HG02610 (cell line): ENCODE data around the gene CTCF.

Experiments used
- ATAC-seq: cut with Tn5 transposase; IDR thresholded peaks from one replicate; pipeline ENCODE4 v1.9.1; 2021; ENCODE audit warnings: mild to moderate bottlenecking, moderate library complexity; ENCODE audit not compliant: unreplicated experiment

The CTCF gene

DNA sequence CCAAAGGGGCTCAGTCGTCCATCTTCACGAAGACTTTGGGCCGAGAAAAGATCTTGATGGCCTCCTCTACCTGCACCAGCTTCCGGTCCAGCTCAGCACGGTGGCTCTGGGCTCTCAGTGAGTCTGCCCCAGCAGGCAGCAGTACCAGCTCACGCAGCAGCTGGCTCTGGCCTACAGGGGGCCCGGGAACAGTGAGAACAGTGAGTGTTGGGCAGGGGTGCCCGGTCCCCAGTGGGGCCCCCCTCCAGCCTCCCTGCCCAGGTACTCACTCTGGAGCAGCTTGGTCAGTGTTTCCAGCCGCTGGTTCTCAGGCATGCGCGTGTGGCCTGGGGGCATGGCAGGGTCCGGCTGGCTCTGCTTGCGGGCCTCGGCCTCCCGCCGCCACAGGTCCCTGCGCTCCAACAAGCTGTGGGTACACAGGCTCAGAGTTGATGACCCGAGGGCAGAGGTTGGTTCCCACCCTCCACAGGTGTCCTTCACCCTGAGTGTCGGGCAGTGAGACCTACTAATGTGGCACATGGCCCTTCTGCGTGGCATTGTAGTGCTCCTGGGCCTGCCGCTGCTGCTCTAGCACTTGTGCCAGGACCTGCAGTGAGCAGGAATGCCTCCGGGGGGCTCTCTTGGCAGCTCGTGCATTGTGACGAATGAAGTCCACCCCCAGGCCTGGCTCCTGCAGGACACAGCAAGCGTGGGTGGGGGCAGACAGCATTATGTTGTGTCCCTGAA is 101.0 kb downstream of the CTCF start:
- no peak for ATAC-seq

DNA sequence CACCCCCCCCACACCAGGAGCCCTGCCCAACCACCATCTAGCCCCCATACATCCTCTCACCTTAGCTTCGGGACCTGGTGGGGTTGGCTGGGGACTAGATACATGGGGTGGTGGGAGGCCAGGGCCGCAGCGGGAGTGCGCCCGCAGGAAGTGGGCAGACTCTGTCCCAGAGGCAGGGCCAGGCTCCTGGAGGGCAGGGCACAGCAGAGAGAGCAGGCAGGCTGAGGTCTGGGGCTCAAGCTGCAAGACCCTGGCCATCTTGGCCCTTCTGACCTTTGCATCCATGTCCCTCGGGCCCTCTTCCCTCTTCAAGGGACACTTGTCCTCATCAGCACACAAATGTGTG is 101.5 kb downstream of the CTCF start:
- no peak for ATAC-seq

DNA sequence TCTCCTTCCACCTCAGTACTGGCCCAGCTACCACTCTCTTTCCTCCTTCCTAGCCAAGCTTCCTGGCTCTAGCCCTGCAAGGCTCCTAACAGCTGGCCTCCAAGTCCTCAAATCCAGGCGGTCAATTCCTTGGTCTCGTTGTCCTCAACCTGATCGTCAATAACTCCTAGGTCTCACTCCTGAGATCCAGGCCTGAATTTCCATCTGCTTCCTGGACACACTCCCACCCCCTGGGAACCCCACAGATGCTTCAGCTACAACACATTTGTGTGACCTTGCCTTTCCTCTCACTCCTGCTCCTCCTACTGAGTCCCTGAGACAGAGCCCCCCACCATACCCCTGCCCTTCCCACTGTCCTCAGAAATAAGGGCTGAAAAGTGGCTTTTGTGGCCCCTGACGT is 101.9 kb downstream of the CTCF start:
- no peak for ATAC-seq

DNA sequence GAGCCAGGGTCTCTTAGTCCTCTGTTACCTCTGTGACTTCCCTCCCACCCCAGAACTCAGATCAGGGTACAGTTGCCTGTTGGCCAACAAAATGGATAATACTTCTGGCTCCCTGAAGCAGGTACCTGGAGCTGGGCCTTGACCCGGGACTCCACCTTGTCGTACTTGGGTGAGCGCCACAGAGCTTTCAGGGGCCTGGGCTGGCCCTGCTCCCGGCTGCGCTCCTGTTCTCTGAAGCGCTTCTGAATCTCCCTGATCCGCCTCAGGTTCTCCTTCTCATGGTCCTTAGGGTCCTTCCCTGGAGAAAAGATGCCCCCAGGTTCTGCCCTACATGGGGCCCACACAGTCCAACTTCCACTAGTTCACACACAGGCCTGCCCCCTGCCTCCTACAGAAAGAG is 102.5 kb downstream of the CTCF start:
- ATAC-seq: no peak

DNA sequence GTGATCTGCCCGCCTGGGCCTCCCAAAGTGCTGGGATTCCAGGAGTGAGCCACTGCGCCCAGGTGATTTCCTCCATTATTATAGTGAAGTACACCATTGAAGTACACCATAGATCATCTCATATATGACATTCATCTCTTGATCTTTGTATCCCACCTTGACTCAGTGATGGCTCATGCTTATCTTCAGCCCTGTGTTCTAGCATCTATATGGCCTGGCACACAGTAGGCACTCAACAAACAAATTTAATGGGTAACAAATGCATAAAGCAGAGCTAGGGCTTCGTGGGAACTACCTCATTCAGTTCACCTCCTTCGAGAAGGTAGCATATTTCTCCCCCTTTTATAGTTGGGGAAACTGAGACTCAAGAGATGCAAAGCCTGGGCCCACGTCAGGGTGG is 103.3 kb downstream of the CTCF start:
- no peak for ATAC-seq

DNA sequence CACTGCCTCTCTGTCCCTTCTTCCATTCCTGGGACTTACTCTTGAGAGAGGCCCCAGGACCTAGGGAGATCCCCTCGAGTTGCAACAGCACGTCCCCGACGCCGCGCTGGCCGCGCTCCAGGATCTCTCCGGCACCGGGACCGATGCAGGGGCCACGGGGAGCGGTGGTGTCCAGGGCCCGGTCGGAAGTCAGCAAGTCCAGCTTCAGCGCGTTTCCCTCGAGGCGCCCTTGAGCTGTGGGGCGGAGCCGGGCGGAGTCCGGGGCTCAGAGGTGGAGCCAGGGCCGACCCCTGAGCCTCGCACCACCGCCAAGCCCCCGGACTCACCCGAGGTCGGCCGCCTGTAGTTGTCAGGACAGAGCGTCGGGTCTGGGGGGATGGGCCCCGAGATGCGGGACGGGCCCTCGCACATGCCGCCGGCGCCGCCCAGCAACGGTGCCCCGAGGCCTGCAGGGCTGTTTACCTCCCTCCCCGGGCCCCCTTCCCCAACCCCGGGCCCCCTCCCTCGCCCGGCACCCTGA is 103.8 kb downstream of the CTCF start:
- ATAC-seq: peak; percentile 12

DNA sequence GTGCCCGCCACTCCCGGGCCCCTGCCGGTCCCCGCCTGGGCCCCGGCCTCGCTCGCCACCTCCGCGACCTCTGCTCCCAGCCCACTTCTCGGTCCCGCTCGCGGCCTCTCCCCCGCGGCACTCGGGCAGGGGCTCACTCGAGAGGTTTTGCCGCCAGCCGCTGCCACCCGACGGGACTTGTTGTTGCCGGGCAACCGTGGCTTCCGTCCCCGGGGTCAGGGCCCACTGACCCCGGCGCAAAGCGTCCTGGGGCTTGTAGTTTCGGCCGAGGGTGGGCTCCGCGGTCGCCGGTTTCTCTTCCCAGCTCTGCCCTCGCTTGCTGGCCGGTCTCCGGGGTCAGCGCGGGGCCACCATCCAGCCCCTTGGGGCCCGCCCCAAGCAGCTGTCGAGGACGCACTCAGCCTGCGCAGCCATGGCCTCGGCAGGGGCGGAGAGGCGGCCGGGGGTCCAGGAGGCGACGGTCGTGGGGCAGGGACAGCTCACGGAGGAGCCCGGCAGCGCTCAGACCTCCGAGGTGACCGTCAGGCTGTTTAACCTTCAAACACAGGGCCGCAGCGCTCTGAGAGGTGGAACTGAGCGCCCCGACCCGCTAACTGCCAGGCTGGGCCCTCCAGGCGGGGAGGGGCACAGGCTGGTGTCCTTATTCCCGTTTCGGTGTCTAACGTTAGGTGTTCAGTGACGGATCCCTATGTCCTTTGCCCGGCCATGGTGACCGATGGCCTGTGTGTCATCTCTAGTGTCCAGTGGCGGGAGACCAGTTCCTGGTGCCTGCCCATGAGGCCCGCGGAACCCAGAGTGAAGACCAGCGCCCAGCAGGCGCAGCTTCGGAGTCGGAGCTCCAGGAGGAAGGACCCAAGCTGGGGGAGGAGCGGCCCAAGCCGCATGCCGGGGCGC is 104.5 kb downstream of the CTCF start, which contains the start of the genes C16orf86 and ENKD1:
C16orf86 (plus strand) TSS at position 256 of the 894 bp plus-strand sequence; CDS start at position 413, 157 bp downstream.
ENKD1 (minus strand) TSS at position 192 of the 894 bp plus-strand sequence. CDS start 308 bp downstream, outside the sequence.
- ATAC-seq: peak; percentile 60

DNA sequence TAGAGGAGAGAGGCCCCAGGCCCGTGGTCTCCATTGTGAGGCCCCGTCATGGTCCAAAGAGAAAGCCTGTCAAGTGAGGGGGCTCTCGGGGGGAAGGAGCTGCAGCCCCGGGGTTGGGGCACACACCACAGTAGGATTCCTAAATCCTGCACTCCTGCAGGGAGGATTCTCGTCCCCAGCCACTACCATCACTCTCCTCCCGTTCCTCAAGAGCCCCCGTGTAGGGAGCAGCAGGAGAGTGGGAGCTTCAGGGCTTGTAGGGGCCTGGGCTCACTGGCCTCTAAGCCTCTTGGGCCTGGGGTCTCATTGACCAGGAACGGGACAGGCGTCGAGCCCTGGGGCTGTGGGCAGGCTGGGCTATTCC is 105.1 kb downstream of the CTCF start:
- ATAC-seq: no peak

DNA sequence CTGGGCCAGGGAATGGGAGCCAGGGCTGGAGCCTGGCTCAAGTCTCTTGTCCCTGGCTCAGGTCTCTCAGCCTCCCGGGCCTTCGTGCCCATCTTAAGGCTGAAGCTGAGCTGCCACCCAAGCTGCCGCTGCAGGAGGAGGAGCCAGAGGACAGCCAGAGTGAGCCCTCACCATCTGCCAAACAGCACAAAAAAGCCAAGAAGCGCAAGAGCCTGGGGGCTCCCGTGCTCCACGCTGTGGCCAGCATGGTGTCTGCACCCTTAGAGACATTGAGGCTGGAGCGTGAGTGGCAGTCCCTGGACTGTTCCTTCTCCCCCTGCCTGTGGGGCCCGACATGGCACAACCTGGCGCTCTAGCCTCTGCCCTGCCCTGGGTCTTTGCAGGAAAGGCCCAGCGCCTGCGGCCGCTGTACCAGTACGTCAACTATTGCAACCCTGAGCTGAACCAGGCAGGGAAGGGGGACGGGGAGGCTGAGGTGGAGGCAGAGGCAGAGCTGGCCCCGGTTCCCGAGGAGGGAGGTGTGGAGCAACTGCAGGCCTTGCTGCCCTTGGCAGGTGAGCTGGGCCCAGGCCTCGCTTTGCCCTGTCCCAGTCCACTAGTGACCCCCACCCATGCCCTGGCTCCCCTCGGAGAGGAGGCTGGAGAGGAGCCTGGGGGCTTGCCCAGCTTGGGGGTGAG is 105.6 kb downstream of the CTCF start:
- ATAC-seq: peak; percentile 65

DNA sequence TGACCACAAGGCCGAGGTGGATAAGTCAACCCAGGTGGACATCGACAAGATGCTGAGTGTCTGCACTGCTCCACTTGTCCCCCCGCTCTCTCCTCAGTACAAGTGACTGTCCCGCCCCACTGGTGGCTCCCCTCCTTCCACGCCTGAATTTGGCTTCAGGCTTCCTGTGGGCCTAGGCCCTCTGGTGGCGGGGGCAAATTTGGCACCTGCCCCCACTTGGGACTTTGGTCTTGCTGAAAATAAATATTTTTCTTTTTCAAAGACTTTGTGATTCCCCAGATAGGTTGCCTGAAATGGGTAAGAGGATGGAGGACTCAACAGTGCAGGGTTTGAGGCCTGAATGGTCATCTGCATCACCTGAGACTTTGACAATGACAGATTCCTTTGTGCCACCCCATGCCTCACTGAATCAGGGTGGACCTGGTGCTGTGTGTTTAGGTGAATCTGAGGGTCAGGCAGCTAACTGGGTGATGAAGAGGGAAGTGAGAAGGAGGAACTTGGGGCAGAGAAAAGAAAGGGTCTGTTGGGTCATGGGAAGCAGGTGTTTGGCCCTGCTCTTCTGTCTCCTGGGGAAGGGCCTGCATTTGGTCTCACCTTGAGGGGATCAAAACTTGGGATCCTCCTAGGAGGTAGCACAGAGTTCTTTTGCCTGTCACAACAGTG is 106.3 kb downstream of the CTCF start:
- no peak for ATAC-seq

DNA sequence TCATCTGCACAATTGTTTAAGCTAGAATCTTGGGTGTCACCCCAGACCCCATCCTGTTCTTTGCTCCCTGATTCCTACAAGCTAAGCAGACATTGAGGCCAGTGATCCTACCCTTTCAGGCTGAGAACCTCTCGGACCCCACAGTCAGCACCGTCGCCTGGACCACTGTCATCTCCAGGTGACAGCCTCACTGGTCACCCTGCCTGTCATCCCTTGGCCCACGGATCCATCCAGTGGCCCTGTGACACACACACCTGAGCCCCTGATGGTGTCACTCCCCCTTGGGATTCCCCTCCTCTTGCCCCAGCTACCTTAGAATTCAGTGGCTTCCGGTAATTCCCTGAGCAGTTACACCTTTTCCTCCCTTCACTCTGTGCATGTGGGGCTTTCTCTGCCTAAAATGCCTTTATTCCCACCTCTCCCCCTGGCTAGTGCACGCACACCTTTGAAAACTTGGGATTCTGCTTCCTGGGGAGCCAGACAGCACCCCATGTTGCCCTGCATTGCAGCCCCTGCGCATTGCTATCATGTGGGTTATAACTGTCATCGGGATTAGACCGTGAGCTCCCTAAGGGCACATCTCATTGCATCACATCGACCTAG is 107.3 kb downstream of the CTCF start:
- no peak for ATAC-seq

DNA sequence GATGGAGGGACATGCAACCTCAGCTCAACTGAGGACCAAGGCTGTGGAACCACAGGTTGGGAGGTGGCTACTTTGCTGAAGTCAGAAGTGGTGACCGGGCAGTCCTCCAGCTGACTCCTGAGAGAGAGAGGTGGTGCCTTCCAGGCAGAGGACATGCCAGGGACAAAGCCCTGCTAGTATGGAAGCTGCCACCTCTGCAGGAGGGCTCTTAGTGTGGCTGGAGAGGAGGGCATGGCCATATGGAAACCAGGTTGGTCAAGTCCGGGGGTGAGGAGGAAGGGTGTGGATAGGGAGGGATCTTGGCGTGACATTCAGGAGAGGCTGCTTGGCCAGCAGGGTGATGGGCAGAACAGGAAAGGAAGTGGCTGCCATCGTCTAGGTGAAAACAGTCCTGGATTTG is 110.0 kb downstream of the CTCF start:
- ATAC-seq: no peak

DNA sequence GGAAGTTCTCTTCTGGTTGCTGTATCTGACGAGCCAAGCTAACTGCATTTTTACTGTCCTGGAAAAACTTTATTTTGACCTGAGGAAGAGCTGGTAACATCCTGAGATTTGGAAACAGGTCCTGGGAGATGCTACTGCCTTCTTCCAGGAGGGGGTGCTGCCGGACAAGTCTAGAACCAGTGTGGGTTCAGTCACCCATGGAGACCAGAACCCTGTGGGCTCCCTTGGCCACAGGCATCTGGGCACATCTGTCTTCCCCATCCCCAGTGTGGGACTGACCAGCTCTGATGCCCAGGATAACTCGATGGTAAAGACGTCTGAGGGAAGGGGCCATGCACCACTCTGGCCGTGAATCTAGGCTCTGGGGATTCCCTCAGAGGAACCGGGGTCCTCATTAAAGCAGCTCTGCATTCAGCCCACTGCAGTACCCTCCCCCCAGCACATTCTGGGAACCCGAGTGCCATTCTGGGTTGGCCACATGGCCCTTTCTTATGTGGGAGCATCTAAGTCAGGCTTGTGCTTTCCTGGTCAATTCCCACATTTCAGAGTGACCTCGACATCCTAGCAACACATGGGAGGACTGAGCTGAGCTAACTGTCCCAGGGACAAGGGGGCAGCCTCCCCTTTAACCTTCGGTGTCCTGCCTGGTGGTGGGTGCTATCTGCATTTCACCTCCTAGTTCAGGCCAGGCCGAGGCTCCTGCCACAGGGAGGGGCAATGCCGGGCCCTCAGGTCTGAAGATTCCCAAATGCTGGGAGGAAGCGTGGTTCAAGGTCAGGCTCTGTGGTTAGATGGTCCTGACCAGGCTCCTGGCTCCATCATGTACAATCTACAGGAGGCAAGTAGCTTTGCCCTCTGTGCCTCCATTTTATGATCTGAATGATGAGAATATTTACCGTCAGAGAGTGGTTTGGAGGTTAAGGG is 110.7 kb downstream of the CTCF start:
- no peak for ATAC-seq

DNA sequence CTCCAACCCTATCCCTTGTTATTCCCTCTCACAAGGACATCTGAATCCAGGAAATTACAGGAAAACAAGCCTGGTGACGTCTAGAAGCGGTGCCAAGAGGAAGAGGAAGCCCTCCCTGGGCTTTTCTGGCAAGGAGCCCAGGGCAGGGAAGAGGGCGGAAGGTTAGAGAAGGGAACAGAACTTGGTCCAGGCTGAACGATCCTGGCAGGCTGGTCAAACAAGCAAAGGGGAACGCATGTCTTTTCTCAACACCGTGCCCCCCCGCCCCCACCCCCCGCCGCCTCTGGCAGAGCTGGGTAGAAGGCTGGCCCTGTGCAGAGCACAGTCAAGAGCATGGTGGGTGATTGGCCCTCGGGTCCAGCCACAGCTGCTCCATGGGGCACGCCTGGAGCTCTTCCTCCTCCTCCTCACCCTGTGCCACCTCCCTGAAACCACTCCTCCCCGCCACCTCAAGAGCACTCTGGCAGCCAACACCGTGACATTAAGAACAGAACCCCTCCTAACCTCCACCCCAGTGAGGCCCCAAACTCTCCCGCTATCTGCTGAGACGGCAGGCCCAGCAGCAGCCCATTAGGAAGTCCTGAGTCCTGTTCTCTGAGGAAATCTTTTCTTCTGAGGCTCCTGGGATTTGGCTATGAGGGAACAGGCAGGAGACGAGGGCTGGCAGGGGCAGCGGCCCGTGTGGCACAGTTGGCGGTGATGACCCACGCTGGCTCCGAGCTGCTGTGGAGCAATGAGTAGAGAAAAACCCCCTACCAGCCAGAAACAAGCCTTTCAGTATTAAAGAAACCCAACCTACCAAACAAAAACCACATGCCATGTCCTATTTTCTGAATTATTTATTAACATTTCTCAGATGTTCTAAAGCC is 111.6 kb downstream of the CTCF start:
- no peak for ATAC-seq

DNA sequence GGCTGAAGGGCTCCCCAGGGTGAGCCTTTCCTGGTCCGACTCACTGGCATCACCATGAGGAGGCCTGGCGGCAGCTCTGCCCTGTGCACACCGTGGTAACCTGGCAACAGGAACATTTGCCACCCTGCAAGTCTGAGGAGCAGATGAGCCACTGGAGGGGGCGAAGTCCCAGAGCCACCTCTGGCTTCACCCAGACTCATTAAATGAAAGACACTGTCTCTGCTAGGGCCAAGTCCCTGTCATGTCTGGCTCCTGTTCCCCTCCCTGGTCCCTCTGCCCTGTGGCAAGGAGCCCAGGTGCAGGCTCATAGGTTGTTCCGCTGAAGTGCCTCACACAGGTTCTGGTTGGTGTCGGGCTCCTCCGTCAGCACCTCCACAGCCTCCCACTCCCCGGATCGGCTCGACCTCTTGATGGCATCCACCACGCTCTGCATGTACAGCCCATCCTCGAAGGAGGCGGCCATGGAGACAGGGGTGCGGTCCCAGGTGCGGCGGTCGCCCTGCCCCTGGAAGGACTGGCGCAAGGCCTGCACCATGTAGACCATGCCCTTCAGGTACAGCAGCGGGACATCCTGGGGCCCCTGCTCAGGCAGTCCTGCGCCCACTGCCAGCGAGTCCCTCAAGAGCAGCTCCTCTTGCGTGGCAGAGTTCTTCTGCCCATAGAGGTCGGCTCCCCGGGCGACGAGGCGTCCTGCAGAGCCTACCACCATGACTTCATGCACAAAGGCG is 112.7 kb downstream of the CTCF start:
- no peak for ATAC-seq

DNA sequence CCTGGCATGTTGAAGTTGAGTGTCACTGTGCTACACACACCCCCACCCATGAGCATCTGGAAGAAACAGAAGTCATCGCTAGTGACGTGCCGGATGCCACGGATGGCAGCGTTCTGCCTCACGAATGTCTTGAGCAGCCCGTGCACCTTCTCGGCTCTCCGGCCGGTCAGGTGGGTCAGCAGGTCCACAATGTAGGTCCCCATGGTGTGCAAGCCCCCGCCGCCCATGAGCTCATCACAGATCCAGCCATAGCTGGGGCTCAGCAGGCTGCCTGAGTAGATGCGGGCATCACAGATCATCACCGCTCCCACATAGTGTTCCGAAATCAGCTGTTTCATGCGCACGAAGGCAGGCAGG is 113.2 kb downstream of the CTCF start:
- ATAC-seq: no peak

DNA sequence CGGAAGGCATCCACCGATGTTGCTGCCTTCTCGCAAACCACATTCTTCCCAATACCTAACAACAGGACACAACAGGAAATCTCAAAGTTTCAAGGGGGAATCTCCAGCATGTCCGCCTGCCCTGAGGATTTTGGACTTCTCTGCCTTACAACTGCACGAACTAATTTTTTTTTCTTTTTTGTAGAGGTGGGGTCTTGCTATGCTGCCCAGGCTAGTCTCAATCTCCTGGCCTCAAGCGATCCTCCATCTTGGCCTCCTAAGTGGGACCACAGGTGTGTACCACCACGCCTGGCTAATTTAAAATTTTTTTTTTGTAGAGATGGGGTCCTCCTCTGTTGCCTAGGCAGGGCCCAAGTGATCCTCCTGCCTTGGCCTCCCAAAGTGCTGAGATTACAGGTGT is 113.7 kb downstream of the CTCF start:
- no peak for ATAC-seq

DNA sequence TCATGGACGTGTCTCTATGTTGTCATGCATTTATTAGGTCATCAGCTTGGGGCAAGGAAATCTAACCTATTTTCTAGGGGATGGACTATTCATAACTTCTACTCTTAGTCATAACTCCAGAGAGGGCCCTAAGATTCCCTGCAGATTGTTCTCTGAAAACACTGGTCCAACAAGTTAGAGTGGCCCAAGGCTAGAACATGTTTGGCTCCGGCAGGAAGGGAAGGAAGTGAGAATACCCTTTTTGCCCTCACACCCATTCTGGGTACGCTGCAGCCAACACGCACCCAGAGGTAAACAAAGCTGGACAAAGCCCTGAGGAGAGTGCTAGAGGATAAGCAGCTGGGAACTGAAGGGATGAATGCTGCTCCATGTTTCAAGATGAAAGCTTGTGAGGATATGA is 114.2 kb downstream of the CTCF start:
- ATAC-seq: no peak
